Stimulated activated CD4-positive, alpha-beta T cell treated with anti-CD3 and anti-CD28 coated beads, Interleukin-2, amount 100 ng/mL, for 4 hours (primary cell): Measurements from ENCODE around the gene PITPNM1.
"Not testable (repeated sequence)": the region's sequence is repeated elsewhere in the genome, so short reads cannot be mapped to it uniquely, and the experiment has no call there.

Experiments
- DNase-seq: peaks from one replicate; pipeline ENCODE4 v3.0.0-alpha.2; 2020; ENCODE audit warnings: low read depth

Gene PITPNM1

DNA sequence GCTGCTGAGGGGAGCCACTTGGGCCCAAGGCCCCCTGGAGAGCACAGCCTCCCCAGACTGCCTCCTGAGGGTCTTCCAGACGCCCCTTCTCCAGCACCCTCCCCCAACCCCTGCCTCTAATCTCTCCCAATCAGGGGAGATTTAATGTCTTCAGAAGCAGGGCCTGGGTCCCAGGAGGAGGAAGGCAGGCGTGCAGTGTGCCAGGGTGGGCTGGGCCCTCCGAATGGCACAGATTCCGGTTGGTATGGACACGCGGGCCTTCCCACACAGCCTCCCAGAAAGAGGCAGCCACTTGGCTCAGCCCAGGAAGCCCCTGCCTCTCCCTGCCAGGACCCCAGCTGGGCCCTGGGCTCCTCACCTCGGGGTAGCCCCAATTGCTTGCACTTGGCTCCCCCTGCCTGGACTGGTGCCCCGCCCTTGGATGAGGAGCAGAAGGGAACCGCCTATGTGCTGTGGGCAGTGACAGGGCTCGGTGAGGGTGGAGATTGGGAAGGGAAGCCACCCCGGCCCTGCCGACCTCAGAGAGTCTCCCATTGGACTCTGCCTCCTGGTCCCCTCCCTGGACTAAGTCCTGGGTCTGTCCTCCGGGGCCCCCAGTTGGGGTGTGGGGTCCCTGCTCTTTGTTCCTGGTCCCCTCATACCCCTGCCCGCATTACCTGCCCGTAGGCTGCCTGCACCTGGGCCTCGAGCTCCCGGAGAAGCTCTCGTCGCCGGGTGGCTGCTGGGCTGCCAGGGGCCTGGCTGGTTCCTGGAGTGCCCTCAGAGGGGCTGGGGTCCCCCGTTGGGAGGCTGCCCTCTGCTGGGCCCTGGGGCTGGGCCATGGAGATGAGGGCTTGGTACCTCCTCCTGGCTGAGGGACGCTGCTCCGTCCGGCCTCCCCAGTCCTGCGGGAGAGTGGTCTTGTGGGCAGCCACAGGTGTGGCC lies 18.7 kb upstream of the PITPNM1 start:
- DNase-seq: no peak

DNA sequence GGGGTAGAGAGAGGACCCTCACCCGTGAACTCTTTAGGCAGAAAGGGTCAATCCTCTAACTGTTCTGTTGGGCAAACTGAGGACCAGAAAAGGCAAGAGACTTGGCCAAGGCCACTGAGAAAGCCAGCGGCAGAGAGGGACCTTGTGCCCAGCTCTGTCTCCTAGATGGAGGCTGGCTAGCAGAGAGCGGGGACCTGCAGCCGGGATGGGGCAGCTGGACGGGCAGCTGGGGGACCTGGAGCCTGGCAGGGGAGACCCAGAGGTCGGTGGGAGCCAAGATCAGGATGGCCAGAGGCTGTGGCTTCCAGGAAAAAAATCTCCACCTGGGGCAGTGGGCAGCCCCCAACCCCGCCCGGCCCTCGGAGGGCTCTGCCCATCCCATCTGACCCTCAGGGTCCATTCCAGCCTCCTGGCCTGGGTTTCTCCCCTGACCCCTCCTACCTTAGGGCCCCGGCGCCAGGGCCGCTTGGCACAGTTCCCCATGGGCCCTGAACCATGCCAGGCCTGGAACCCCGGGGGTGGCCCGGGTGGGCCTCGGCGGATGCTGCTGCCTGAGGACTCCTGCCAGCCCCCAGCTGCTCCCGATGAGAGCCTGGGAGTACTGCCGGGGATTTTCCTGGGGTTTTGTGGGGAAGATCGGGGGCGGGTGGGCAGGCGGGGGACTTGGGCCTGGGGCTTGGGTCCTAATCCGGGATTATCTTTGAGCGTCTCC lies 17.8 kb upstream of the PITPNM1 start, which contains the start of gene CABP2:
Gene CABP2 (minus strand): TSS at position 603 of the 712 bp plus-strand sequence. CDS start 120 bp downstream, at position 483.
- no peak for DNase-seq

DNA sequence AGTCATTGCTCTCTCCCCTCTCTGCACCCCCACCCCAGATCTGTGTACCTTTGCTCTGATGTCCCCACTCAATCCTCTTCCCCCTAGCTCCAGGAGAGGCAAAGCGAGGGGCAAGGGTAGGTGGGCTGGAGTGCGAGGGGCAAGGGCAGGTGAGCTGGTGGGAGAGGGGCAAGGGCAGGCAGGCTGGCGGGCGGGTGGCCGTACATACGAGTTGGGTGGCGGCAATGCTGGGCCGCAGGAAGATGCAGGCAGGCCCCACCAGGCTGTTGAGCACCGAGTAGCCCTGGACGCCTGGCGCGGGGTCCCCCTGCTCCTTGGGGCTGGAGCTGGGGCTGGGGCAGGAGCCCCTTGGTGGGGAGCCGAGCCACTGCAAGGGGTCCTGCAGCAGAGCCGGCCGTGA lies 17.2 kb upstream of the PITPNM1 start:
- DNase-seq: no peak

DNA sequence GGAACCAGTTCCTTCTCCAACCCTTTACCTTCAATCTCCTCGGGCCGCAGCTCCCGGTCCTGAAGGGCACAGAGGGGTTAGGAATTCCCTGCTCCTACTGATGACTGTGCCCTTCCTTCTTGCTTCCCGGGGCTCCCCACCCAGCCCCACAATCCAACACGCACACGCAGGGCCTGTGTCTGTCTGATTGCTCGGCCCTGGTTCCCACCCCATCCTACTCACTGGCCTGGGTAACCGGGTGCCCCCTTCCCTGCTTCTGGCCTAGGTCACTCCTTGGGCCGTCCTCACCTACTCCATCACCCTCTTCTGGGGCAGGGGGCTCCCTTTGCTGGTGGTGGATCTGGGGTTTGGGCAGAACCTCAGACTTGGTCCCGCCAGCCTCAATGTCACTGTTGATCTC lies 16.8 kb upstream of the PITPNM1 start:
- DNase-seq: no peak

DNA sequence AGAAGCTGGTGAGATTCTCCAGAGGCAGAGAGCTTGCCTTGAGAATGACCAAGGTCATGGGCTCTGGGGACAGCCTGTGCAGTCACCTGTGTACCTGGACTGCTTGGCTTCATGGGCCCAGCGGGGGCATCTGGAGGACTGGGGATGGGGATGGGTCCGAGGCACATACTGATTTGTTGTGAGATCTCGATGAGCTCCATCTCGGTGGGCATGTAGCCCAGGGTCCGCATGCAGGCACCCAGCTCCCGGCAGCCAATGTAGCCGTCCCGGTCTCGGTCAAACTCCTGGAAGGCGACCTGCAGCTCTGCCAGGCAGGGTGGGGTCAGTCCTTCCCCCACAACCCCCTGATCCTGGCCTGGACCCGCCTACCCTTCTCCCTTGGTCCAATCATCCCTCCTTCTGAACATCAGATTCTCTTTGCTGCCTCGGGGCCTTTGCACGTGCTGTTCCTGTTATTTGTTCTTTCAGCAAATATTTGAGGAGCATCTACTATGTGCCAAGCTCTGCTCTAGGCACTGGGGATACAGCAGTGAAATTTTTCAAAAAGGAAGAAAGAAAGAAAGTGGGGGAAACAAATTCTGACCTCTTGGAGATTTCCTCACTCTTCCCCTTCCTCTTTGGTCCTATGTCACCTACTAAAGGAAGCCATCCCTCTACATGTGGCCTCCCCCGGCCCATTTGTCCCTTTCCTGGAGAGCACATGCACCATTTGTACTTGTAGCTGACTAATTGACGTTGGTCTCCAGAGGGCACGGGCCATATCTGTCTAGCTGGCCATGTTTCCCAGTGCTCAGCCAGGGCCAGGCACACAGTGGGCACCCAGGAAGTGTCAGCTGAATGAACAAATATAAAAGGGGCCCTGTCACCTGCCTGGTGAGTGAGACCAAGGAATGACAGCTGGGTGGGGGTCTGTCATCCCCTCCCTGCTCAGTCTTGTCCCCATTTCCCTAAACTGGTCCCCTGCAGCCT lies 16.0 kb upstream of the PITPNM1 start:
- DNase-seq: no peak

DNA sequence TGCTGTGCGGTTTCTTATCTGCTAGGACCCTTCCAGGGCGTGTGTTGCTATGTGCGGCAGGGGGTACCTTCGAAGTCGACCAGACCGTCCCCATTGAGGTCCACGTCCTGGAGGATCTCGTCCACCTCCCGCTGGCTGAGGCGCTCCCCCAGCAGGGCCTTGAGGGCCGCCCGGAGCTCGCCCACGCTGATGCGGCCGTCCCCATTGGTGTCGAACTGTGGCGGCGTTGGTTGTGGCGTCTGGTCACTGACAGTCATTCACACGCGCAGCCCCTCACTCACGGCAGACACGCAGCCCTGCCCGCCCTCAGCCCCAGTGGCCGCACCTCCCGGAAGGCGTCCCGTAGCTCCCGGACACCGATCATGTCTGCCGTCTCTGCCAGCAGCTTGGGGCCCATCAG lies 14.6 kb upstream of the PITPNM1 start:
- DNase-seq: no peak

DNA sequence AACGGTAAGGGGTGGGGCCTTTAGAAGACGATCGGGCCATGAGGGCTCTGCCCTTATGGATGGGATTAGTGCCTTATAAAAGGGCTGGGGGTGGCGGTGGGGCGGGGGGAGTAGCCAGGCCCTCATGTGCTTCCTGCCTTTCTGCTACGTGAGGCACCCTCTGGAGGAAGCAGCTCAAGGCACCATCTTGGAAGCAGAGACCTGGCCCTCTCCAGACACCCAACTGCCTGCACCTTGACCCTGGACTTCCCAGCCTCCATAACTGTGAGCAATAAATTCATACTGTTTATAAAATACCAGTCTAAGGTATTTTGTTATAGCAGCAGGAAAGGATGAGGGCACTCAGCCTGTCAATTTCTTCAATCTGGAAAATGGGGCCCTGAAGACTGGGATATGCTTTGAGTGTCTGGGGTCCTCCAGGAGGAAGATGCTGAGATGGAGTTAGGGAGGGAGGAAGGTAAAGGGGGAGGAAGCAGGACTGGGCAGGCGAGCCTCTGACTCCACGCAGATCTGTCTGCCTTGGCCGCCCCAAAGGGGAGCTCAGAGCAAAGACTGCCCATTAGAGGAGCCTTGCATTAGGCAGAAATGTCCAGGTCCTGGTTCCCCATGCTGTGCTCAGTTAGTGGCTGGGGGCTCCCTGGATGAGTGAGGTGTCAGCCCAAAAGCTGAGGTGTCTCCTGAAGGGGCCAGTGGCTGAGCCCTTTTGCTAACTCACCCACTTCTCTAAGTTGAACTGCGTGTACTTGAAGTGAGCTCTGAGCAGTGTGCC lies 12.8 kb upstream of the PITPNM1 start:
- no peak for DNase-seq

DNA sequence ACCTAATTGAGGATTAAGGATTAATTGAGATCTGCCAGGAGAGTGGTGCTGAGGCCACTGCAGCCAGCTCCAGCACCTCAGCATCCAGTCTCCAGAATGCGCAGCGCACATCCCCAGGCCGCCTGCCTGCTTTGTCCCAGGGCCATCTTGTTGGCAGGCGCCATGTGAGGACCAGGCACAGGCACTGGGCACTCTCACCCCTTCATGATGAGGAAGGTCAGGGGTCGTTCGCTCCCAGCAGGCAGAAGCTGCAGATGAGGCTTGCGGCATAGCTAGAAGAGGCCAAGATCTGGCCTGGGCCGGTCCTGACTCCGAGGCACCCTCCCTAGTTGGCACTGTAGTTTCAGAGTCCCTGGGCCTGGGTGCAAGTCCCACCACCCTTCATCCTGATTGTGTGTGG lies 11.6 kb upstream of the PITPNM1 start:
- no peak for DNase-seq

DNA sequence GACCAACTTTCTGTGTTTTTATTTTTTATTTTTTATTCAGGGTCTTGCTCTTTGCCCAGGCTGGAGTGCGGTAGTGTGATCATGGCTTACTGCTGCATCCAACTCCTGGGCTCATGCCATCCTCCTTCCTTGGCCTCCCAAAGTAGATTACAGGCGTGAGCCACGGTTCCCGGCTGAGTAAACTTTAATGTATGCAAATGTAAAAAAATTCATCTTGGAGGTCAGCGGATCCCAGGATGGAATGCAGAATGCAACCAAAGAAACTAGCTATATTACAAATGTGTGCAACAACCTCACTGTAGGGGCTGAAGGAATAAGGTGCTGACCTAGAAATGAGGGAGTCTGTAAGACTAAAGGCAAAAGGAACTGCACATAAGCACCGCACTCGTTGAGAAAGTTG lies 9.0 kb upstream of the PITPNM1 start:
- no peak for DNase-seq

DNA sequence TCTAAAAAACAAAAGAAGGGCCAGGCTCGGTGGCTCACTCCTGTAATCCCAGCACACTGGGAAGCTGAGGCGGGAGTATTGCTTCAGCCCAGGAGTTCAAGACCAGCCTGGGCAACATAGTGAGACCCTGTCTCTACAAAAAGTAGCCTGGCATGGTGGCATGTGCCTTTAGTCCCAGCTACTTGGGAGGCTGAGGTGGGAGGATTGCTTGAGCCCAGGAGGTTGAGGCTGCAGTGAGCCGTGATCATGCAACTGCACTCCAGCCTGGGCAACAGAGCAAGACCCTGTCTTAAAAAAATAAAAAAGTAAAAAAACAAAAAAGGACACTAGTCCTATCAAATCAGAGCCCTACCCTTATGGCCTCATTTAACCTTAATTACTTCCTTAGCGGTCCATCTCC lies 6.4 kb upstream of the PITPNM1 start:
- not testable (repeated sequence) for DNase-seq

DNA sequence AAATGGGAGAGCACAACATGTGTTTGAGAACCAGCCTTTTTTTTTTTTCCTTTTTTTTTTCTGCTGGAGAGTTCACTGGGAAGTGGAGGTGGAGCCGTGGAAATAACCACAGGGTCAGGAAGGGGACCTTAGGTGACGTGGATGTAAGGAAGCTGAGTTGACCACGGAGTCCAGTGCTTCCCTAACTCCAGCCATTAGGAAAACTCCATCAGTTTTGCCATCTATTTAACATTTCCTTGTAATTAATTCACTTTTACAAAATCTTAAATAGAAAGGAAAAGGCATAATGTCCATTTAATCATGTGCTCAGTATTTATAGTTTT lies 4.8 kb upstream of the PITPNM1 start:
- DNase-seq: no peak

DNA sequence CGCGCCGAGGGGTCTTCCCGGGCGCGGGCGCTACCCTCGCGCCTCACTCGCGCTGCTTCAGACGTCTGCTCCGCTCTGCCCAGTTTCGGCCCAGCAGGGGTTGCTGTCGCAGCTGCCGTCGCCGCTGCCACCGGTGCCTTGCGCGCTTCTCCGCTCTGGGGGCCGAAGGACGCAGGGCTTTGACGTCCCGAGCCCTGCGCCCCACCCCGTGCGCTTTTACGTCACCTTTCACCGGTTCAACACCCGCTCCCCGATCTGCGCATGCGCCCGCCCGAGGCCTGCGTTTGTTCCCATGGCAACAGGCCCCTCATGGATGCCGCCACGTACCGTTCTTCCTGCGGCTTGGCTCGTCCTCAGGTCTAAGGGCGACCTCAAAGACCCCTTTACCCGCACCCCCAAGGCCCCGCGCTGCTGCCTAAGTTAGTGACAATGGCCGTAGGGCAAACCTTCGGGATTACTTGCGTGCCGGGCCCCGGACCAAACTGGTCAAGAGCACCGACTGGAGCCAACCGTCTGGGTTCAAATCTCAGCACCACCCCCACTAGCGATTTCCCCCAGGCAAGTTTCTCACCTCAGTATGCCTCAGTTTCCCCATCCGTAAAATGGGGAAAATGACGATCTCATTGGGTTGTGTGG lies 3.4 kb upstream of the PITPNM1 start:
- DNase-seq: peak; percentile 98

DNA sequence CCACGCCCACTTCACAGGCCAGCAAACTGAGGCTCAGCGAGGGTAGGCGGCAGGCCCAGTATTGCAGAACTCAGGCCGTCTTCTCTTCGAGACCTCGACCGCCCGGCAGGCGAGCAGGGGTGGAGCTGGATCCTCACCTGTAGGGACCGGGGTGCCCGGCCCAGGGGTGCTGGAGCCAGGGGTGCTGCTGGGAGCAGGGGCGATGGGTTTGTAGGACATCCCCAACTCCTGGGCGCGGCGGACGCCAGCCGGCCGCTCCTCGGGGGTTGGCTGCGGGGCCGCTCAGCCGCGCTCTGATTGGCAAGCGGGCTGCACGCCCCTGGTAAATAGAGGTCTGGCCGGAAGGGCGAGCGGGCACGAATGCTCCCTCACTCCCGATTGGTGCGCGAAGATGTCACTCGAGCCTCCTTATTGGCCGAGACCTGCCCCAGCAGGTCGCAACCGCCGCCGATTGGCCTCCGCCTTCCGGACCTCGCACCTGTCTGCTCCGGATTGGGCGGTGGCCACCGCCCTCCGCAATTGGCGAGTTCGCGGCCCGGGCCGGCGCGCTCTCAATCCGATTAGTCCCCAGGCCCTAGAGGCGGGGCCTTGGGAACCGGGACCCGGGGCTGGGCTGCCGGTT lies 2.8 kb upstream of the PITPNM1 start, which contains the start of gene CDK2AP2:
Gene CDK2AP2 (minus strand): TSS at position 299 of the 622 bp plus-strand sequence. CDS start 80 bp downstream, at position 219.
- DNase-seq: peak; percentile 95

DNA sequence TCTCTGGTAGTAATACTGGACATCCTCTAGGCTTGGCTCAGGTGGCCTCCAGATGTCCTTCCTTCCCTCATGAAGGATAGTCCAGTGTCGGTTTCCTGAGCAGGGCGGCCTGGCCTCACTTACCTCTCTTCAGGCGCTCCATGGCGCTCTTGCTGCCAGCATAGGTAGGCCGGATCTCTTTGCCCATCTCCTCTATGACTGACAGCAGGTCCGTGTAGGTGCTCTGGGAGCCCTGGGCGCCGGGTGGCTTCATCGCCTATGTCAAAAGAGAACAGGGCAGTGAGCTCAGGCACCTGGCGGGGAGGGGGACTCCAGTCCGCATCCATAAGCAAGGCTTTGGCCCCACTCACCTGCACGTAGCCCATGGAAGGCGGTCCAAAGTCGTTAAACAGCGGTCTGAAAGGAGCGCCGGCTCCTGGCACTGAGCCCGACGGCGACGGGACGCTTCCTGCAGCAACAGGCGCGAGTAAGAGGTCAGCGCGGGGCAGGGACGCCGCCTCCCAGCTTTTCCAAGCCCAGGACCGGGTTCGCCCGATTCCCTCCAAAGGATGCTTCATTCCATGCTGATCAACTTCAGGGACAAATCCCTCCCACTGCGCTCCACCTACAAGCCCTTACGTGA lies 2.2 kb upstream of the PITPNM1 start:
- DNase-seq: no peak

DNA sequence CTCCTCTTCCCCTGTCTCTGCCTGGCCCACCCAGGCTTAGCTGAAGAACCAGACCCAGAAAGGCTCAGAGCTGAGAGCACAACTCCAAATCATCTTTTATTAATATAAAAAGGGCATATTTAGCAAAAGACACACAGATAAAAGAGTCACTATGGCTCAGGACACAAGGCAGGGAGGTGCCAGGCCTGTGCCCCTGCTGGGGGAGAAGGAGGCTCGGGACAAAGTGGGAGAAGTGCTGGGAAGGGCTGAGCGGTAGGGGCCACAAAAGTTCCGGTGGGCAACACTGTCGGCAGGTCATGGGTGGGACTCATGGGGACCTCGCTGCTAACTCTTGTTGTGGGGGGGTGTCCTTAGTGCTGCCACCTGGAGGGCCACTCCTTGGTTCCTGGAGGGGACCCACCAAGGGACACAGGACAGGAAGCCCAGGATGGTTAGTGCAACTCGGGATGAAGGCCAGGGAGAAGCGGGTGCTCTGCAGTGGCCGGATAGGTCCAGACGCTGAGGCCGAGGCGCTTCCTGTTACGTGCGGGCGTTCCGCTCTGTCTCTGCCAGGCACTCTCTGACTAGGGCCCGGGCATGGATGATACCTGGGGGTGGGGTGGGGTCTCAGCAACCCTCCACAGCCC lies 1.4 kb upstream of the PITPNM1 start:
- no peak for DNase-seq

DNA sequence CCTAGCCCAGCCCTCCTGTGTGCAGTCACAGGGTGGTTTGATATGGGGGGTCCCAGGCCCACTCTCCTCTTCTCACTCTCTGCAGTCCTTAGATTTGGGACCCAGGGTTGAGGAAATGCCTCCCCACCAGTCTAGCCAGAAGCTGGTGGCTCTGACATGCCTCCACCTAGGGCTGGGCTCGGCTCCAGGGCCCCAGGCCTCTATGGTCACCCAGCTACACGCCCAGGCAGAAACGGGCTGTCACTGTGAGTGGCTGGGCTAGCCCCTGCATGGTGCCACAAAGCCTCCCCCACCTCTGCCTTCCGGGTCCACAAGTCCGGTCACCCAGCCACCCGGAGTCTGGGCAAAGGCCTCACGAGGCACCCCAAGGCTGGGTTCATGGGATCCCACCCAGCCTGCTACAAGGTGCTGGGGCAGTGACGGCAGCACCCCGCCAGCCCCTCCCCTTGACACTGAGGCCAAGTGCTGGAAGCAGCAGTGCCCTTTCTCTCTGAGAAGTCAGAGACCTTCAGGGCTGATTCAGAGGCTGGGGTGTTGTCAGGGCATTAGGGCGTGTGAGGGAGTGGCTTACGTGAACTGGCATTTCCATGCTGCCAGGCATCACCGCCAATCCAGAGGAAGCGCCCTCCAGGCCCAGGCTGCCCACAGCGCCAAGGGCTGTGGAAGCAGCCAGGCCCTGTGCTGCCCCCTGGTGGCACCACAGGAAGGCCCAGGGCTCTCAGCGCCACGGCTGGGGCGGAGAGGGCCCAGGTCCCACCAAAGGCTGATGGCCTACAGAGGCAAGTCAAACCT lies 638 bp upstream of the PITPNM1 start:
- peak; percentile 82 for DNase-seq

DNA sequence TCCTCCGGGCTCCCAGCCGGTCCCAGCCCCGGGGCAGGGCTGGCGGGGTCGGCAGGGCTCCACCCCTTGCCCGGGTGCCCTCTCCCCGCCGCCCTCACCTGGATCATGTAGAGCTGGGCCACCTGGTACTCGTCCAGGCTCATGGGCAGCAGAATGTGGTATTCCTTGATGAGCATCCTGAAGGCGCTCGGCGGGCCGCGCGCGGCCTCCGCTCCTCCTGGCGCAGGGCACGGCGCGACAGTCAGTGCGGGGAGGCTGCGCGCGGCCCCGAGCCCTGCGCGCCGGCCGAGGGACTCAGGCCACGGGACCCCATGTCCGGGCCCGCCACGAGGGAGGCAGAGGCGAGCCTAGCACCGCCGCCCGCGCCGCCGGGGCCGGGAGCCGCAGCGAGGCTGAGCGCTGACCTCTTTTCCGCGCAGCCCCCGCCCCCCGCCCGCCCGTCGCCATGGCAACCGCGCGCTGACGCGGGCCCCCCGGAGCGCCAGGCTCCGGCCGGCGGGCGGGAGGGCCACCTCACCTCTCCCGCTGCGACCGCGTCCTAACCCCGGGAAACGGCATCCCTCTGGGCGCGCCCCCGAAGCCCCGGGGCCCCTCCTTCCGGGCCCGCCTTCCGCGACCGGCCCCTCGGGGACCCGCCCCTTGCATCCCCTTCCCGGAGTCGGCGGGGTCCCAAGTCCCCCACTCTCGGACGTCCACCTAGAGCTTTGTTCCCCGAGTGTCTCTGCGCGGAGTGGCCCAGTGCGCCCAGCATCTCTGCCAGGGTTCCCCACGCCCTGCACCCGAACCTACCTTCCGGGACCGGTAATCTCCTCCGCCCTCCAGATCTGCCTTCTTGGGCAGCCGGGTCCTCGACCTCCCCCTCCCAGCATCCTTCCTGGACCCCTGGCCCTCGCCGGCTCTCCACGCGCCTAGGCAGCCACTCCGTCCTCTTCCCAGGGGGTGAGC lies 886 bp downstream of the PITPNM1 start:
- no peak for DNase-seq
